Posterior cingulate gyrus (tissue), 11 donors: ENCODE data around the gene LGALS12.
"Not testable (repeated sequence)": the region's sequence is repeated elsewhere in the genome, so short reads cannot be mapped to it uniquely, and the experiment has no call there.

Experiments used
- DNase-seq, 10 donors: peaks; one replicate each; pipeline versions ENCODE4 v3.0.0 to v3.0.0-alpha.2; 2020 to 2021; ENCODE audit warnings: mixed read lengths in 3 of 10
- intact Hi-C: fragments of 100-400 bp; cut with DNase I; formaldehyde crosslinking; loops from one replicate; pipeline ENCODE4 v1.15.1; 2023

The LGALS12 gene

DNA sequence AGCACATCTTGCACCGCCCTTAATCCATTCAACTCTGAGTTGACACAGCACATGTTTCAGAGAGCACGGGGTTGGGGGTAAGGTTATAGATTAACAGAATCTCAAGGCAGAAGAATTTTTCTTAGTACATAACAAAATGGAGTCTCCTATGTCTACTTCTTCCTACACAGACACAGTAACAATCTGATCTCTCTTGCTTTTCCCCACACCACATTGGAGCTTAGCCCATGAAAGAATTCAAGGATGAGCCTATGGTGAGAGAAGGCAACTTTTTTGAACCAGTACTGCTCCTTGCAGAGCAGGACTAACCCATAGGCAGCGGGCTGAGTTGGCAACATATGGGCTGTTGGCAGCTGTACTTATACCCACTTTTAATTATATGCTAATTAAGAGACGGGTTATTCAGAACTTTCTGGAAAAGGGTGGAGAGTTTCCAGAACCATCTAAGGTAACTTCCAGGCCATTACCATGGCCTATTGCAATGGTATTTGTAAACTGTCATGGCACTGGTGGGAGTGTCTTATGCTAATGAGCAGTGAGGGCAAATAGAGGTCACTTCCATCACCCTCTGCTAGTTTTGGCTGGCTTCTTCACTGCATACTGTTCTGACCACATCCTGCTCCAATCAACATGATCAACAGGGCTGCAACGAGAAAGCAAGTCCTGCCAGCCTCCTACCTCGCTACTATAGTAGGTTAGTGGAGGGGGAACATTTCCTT is 25.3 kb downstream of the LGALS12 start:
- DNase-seq, intact Hi-C loops: not testable (repeated sequence)

DNA sequence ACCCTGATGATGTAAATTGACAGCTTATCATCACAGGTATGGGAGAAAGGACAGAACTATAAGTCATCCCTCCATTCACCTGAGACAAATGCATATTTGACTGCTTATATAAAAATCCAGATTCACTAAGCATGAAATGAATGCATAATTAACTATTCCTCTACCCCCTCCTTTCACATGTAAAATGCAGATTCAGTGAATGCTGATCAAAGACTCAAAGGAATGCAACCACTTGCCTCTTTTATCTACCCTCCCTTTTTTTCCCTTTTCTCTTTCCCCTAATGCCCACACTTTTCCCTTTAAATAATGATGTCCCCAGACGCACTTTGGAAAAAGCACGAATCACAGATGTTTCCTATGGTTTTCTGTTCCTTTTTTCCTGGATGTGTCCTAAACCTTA is 26.2 kb downstream of the LGALS12 start:
- intact Hi-C loops, result no loop called here
- DNase-seq, result no peak

DNA sequence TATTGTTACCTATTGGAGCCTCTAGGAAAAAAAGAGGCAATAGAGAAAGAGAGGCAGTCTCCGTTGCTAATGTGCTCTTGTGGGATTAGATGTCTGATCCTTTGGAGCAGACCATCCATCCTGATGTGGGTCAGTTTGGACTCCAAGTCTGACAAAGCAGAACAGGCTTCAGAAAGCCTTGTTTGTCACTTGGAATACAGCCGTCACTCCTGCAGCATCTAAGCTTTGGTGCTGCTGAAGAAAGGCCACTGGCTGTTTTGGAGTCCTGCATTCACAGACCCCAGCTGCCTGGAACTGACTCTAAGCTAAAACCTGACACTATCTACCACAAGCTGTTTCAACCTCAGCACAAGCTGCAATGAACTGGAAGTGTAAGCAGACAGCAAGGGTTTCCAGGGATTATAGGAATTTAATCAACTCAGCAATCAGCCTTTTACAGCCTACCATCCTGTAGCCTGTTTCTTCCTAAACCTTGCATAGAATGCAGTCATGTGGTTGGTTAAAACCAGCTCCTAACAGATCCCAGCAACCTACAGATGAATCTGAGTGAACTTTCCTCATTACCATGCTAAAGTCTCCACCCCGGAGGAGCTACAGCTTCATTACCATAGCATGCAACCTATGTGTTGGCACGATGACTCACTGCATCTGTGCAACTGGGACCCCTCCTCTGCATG is 27.1 kb downstream of the LGALS12 start:
- no peak for DNase-seq
- intact Hi-C loops, result no loop called here

DNA sequence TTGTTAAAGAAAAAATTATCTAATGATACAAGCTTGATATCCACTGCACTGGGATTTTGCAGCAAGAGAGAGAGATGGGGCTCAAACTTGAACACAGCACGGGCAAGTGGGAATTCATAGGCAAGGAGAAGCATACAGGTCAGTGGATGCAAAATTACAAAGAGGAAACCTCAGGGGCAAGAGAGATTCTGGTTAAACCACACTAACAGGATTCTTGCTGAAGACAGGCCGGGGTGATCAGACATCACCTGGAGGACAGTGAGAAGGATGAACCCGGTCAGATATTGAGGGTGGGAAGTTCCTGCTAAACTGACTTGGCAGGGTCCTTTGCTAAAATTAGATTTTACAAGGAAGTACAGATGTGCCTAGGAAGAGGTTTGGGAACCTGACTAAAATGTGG is 28.2 kb downstream of the LGALS12 start:
- DNase-seq, result no peak

DNA sequence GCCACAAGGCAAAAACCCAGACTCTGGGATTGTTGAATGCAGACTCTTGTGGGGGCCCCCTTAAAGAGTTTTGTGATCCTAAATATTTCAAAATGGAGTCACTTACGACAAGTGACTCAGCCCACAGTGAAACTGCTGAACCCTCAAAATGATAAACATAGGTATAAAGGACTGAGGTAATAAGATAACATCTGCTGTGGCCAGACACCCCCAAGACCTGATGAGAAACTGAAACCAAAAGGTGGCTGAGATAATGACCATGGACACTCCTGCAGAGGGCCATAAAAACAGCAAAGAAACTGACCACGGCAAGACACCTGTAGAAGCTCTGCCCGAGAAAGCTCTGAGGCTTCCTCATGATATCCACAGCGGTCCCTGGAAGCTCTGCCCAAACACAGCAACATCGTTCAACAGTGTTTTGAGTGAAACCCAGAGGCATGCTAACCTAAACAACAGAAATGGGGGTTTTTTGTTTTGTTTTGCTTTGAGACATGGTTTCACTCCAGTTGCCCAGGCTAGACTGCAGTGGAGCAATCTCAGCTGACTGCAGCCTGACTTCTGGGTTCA is 29.1 kb downstream of the LGALS12 start:
- intact Hi-C loops, result no loop called here
- DNase-seq, result no peak

More for the DNA sequence above, 28.2 kb downstream of the LGALS12 start:
- intact Hi-C loops, result no loop called here

DNA sequence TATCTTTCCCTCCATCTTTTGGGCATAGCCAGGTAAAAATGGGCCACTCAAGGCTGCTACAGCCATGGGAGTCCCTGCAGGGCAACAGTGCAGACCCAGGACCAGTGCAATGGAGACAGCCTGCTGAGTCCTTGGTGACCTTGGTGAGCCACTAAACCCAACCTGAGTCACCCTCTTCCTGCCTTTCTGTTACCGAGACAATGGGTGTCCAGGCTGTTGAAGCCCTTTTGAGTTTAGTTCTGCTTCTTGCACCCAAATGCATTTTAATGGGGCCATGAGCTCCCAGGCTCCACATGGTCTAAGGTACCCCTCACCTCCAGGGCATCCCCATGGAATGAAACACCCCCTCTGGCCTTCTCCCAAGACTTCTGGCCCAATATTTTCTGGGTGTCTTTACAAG is 29.9 kb downstream of the LGALS12 start:
- intact Hi-C loops, result no loop called here
- no peak for DNase-seq

DNA sequence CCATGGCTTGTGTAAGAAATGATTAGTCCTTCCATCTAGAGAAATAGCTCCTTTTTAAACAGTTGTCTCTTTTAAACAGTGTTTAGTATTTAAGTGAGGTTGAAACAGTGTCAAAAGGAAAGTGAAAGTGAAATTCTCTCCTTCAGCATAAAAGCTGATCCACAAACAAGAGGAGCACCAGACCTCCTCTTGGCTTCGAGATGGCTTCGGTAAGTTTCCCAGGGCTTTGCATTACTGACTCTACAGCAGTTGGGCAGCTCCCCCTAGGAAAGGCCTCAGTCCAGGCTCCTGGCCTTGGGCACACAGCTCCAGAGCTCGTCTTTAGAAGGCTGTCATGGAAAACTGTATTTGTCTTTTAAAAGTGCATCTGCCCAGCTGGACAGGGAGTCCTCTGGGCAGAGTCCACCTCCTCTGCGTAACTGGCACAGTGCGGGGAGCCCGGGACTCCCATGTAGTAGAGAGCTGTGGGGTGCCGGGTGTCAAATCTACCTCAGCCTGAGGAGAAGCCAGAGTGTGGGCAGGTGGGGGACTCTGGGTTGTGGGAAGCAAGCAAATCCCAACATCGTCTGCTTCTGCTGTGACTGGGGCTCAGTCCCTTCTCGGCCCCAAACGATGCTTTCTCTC is 30.9 kb downstream of the LGALS12 start, which contains the start of gene PLAAT4:
Gene PLAAT4, plus strand, starts transcription at position 140 of the 624 bp plus-strand sequence. Its CDS starts 61 bp downstream, at position 201.
- intact Hi-C loops, result no loop called here
- DNase-seq, result peak; percentile 29 to 88 (median 53)

DNA sequence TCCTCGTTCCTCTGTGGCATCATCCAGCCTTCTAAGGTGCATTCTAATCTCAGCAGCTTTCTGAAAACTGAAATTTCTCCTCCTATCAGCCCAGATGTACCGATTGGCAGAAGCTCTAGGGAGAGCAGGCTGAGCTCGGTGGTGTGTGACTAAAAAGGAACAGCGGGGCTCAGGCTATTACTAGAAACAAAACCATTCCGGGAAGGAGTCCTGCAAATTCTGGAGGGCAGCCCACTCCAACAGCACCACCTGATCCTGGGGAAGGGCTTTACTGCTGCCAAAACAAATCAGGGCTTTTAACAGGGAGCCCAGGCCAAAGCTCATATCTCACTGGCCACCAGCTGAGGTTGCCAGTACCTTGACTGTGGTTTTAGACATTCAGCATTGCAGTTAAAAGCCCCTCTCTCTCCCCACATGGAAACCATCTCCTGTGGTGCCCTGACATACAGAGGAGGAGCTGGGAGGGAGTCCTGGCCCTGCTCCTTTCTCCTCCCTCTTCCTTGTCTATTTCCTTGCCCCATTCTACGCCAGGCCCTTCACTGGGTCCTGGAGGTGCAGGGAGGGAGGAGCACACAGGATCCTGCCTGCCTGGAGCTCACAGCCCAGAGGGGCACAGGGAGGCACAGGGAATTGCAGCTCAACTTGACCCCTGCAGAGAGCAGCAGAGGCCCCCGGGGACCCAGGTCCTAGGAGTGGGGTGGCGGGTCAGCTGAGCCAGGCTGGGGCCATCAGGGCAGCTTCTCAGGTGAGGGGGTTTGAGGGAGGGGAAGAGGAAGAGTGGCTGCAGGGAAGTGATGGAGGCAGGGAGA is 31.6 kb downstream of the LGALS12 start:
- DNase-seq, result peak; percentile 55 to 95 (median 74)
- intact Hi-C loops, result no loop called here

DNA sequence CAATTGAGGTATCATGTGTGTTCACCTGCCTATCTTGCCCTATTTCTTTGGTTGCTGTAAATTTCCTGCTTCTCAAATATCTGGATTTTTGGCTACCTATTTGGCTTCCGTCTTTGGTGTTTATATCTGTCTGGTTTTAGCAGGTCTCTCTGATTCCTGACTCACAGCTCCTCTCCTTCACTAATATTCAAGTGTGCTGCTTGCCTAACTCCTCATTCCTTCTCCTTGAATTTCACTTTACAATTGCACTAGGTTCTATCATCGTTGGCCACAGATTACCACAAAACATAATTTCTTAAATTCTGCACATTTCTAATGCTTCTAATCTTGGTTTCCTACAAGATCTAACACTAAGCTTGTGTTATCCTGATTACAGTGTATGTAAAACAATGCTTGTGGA is 36.6 kb downstream of the LGALS12 start:
- DNase-seq, intact Hi-C loops: not testable (repeated sequence)

DNA sequence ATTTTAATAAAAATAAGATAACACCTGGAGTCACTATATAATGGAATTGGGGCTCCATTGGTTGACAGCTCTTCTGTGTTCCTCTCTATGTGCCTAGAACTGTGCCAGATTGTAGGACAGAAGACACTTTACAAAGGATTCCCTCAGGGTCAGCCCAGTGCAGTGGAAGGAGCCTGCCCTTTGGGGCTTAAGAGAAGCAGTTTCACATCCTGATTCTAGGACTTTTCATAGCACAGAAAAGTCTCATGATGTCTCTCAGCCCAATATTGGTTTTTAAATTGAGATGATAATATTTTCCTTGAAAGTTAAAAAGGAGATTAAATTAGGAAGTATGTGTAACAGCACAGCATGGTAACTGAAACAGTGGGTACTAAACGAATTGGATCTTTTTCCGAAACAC is 37.8 kb downstream of the LGALS12 start:
- no peak for DNase-seq
- intact Hi-C loops, result no loop called here

DNA sequence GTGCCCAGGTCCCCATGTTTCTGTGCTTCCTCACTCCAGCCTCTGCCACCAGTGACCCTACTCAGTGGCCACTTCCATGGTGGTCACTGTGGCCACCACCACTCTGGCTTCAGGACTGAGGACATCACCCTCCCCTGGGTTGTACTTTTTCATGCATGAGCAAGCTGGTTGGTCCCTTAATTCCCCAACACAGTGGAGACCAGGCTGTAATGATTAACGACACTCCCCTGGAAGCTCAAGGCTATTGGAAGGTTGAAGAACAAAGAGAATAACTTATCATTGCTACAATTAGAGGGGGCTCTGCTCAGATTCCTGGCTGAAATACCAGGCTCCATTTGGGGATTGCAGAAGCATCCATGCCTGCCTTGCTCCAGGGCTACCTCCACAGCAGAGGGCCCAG is 41.2 kb downstream of the LGALS12 start:
- DNase-seq, result peak in 1 of 10 donors; percentile 47
- intact Hi-C loops, result no loop called here

DNA sequence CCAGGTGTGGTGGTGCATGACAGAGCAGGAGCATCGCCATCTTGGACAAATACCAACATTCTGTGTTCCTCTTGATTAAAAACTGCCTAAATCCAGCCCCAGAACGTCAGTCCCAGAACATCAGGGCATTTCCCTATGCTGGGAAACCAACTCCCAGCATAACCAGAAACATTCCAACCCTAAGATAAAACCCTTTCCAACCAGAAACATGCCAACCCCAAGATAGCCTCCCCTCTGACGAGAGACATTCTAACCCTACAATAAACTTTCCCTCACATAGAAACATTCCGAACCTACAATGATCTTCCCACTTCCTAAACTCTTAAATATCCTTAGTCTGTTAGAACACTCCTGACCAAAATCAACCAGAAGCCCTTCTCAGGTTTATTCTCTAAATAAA is 42.3 kb downstream of the LGALS12 start:
- intact Hi-C loops, result no loop called here
- DNase-seq, result no peak

DNA sequence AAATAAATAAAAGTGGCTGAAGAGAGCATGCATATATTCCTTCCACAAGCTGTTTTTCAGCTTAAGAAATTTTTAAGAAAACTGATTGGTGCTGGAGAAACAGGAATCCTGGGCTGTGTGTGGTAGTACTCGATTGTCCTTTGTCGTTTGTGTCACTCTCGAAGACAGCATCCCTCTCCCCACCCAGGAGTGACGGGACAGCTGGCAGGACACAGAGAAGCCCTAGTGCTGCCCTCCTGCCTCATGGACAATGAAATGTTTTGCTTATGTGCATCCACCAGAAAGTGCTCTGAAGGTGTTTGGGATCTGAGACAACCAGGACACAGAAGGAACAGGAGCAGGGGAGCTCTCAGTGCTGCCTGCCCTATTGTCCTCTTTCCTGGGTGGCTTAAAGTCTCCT is 43.5 kb downstream of the LGALS12 start:
- DNase-seq, result peak in 5 of 10 donors; percentile 21 to 86 (median 37)
- intact Hi-C loops, result no loop called here

DNA sequence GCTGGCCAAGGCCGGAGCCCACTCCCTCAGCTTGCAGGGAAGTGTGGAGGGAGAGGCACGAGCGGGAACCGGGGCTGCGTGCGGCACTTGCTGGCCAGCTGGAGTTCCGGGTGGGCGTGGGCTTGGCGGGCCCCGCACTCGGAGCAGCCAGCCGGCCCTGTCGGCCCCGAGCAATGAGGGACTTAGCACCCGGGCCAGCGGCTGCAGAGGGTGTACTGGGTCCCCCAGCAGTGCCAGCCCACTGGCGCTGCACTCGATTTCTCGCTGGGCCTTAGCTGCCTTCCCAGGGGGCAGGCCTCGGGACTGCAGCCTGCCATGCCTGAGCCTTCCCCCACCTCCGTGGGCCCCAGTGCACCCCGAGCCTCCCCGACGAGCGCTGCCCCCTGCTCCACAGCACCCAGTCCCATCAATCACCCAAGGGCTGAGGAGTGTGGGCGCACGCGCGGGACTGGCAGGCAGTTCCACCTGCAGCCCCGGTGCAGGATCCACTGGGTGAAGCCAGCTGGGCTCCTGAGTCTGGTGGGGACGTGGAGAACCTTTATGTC is 44.3 kb downstream of the LGALS12 start:
- intact Hi-C loops, result not testable (repeated sequence)
- DNase-seq, result peak in 1 of 10 donors; percentile 82

DNA sequence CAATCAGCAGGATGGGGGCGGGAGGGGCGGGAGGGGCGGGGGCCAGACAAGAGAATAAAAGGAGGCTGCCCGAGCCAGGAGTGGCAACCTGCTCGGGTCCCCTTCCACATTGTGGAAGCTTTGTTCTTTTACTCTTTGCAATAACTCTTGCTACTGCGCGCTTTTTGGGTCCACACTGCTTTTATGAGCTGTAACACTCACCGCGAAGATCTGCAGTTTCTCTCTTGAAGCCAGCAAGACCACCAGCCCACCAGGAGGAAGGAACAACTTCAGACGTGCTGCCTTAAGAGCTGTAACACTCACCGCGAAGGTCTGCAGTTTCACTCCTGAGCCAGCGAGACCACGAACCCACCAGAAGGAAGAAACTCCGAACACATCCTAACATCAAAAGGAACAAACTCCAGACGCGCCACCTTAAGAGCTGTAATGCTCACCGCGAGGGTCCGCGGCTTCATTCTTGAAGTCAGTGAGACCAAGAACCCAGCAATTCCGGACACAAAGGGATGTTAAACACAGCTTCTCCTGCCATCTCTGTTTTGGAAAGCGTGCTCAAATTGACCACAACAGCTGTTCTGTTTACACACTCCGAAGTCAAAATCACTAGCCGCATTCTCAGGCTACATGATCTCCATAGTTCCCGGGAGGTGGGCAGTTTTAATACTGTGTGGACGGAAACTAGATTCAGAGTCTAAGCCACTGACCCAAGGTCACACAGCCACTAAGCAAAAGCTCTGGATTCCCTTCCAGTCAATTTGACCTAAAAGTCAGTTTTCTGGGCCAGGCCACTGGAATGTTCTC is 45.4 kb downstream of the LGALS12 start:
- intact Hi-C loops, result no loop called here
- DNase-seq, result peak in 1 of 10 donors; percentile 47

DNA sequence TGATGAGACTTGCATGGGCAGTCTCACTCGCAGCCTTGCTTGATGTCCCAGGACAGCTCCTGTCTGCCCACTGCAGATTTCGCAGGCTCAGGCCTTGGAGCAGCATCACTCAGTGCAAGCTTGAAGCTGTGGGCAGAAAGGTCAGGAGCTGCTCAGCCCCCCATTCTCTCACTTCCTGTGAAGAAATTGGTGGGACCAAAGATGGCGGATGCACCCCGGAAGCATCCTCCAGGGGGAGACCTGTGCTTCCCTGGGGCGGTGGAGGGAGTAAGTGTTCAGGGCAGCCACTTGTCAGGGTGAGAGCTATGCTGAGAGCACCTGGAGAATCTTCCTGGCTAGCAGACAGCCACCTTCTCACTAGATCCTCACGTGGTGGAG is 46.0 kb downstream of the LGALS12 start:
- DNase-seq, result peak in 1 of 10 donors; percentile 27
- intact Hi-C loops, result no loop called here

DNA sequence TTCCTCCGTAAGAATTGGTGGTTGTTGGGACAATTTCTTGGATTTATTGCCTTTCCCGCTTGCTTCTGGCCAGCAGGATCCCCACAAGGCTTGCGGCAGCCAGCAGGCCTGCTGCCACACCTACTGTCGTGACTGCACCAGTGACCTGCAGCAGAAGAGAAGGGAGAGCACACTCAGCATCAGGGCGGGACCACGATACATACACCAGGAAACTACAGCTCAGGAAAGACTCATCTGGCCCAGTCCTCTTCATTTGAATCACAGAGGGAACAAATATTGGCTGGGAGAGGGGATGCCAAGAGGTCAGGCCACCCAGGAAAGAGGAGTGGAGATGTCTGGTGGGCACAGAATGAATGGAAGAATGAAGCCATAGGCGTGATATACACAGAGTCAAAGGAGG is 47.0 kb downstream of the LGALS12 start:
- intact Hi-C loops, result no loop called here

DNA sequence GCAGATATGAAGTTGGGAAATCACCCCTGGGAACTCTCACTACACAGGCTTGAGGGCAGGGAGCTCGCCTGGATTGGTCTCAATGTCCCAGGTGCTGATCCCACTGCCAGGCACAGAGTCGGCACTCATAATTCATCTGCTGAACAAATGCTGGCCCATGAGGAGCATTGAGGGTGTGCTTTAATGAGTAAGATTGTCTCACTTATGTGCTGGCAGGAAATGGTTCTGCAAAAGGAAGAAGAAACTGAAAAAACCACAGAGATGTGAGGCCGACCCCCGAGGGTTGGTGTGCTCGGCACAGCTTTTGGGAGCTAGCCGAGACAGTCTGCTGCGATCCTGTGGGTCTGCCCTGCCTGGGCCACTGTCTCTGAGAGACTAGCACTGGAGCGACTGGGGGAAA is 47.9 kb downstream of the LGALS12 start:
- peak in 1 of 10 donors; percentile 63 for DNase-seq
- intact Hi-C loops, result no loop called here

More for the DNA sequence above, 47.0 kb downstream of the LGALS12 start:
- no peak for DNase-seq

DNA sequence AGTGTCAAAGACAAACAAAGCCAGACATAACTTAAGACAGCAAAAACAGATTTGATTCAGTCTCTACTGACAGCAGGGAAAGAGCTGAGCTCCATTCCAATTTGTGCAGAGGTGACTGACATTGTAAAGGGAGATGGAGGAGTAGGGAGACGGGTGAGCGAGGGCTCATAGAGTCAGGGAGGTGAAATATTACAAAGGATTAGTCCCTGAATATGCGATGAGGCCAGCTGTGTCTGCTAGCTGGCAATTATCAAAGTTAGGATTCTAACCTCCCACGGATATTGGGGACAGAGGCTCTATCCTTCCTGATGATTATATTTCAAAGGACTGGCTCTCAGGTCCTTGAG is 49.0 kb downstream of the LGALS12 start:
- intact Hi-C loops, result no loop called here
- DNase-seq, result no peak
